Transverse colon (tissue), 4 donors: Measurements from ENCODE around the gene NQO2. TPM values are rescaled to one million over a fixed set of nuclear protein-coding genes. Genes with fewer than 3 reads are reported as not detected.
"Not testable (repeated sequence)": the region's sequence is repeated elsewhere in the genome, so short reads cannot be mapped to it uniquely, and the experiment has no call there.

Experiments
- DNase-seq: peaks from one replicate; pipeline ENCODE4 v3.0.0-alpha.2; 2019
- H3K27ac ChIP-seq, 4 donors: fragments of 200-600 bp; sonication (generic); 2 replicates each; pipeline ENCODE4 v1.5.1; 2016 to 2018; ENCODE audit warnings: inconsistent platforms in 4 of 4
- H3K27me3 ChIP-seq: fragments of 200-600 bp; sonication (generic); 2 replicates; pipeline ENCODE4 v1.5.1; 2017; ENCODE audit warnings: inconsistent platforms
- H3K36me3 ChIP-seq, 4 donors: fragments of 200-600 bp; sonication (generic); 2 replicates each; pipeline ENCODE4 v1.5.1; 2017 to 2019; ENCODE audit warnings: inconsistent platforms in 4 of 4
- H3K4me1 ChIP-seq, 4 donors: fragments of 200-600 bp; sonication (generic); 2 replicates each; pipeline ENCODE4 v1.5.1; 2017 to 2020; ENCODE audit warnings: inconsistent platforms in 4 of 4
- H3K4me3 ChIP-seq, 4 donors: fragments of 200-600 bp; sonication (generic); 1 replicate in 1 of 4; 2 replicates in 3 of 4; pipeline versions ENCODE4 v1.5.1 to v1.6.1; 2017 to 2019; ENCODE audit warnings: inconsistent platforms in 4 of 4
- H3K9me3 ChIP-seq, 2 donors: fragments of 200-600 bp; sonication (generic); 2 replicates each; pipeline ENCODE4 v1.5.1; 2017 to 2019; ENCODE audit warnings: inconsistent platforms in 2 of 2
- EP300 ChIP-seq: sonication (generic); formaldehyde crosslinking; IDR thresholded peaks from one replicate; pipeline ENCODE4 v1.6.1; 2017; ENCODE audit warnings: antibody characterized with exemption, low read depth
- POLR2A ChIP-seq: fragments of 450-650 bp; IDR thresholded peaks from one replicate; pipeline ENCODE4 v1.6.1; 2016; ENCODE audit warnings: antibody characterized with exemption, mild to moderate bottlenecking, moderate library complexity
- POLR2AphosphoS5 ChIP-seq, 3 donors: sonication (generic); formaldehyde crosslinking; IDR thresholded peaks; one replicate each; pipeline ENCODE4 v1.6.1; 2016; ENCODE audit warnings: antibody characterized with exemption in 3 of 3
- WGBS, 2 donors: methylation state at CpG; one replicate each; pipeline ENCODE4 v1.1.5; 2018; ENCODE audit warnings: low coverage in 1 of 2; 5-methylcytosine and 5-hydroxymethylcytosine counted together
- in situ Hi-C, 4 donors: fragments of 200-750 bp; cut with MboI; loops; one replicate each; pipeline versions ENCODE4 v1.15.0 to v1.15.1; 2017; ENCODE audit warnings: low sequenced_read_pairs in 3 of 4, low pct_ligation_motif_present in 1 of 4, low pct_unique_long_range_greater_than_20kb in 1 of 4
- intact Hi-C: fragments of 100-400 bp; cut with DNase I; formaldehyde crosslinking; loops from one replicate; pipeline ENCODE4 v1.15.1; 2023; ENCODE audit warnings: low total_unique reads
- total RNA-seq, 4 donors: library from RNA; depleted of rRNA; stranded (reverse); fragments of >200 nt; gene quantifications; one replicate each; pipeline ENCODE4 v1.1.0, GENCODE V29; 2016
- TF ChIP-seq, protein P1 (sequence below), 5 experiments: fragments of 200-600 bp in 3 of 5; fragments of 450-650 bp in 2 of 5; sonication (generic) in 3 of 5; IDR thresholded peaks; 1 replicate in 2 of 5; 2 replicates in 3 of 5; pipeline ENCODE4 v1.5.1; 2016 to 2017; ENCODE audit warnings: antibody characterized with exemption in 5 of 5, inconsistent platforms in 3 of 5, mild to moderate bottlenecking in 2 of 5, moderate library complexity in 1 of 5

Gene NQO2
- total RNA-seq, 4 donors from 2014 or later, result 1.00 to 9.7 (median 7.2) TPM

- Histone ChIP-seq H3K27ac (no peak overlapping the region), H3K36me3 (no peaks in the 10 kb centered on the region), H3K4me3 (no peak overlapping the region), H3K9me3 (no peaks in the 10 kb centered on the region), H3K27me3 (no peaks in the 10 kb centered on the region), H3K4me1 (no peaks in the 10 kb centered on the region)
- 68 to 100% methylated on average over 1 to 2 of the region's 2 CpGs for WGBS, 2 donors
- in situ Hi-C loops, result no loop called here
- no peak for TF ChIP-seq EP300
- no peak for TF ChIP-seq POLR2AphosphoS5 (IDR thresholded peaks at IDR 0.05)
- TF ChIP-seq POLR2A, result no peak
- TF ChIP-seq, protein P1, sequence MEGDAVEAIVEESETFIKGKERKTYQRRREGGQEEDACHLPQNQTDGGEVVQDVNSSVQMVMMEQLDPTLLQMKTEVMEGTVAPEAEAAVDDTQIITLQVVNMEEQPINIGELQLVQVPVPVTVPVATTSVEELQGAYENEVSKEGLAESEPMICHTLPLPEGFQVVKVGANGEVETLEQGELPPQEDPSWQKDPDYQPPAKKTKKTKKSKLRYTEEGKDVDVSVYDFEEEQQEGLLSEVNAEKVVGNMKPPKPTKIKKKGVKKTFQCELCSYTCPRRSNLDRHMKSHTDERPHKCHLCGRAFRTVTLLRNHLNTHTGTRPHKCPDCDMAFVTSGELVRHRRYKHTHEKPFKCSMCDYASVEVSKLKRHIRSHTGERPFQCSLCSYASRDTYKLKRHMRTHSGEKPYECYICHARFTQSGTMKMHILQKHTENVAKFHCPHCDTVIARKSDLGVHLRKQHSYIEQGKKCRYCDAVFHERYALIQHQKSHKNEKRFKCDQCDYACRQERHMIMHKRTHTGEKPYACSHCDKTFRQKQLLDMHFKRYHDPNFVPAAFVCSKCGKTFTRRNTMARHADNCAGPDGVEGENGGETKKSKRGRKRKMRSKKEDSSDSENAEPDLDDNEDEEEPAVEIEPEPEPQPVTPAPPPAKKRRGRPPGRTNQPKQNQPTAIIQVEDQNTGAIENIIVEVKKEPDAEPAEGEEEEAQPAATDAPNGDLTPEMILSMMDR (IDR thresholded peaks at IDR 0.05), result no peak
- DNase-seq, result no peak
- intact Hi-C loops, result no loop called here
Observed at GRCh38 chr6:3041606-3042005, 41.9 kb downstream of the NQO2 start.

- Histone ChIP-seq H3K9me3 (no peaks in the 10 kb centered on the region), H3K27ac (no peak overlapping the region), H3K27me3 (peaks cover 5% of the 10 kb centered on the region), H3K36me3 (no peaks in the 10 kb centered on the region), H3K4me3 (no peak overlapping the region), H3K4me1 (no peaks in the 10 kb centered on the region)
- TF ChIP-seq POLR2A, result no peak
- no peak for TF ChIP-seq POLR2AphosphoS5 (IDR thresholded peaks at IDR 0.05)
- no peak for TF ChIP-seq EP300
- TF ChIP-seq, protein P1 (IDR thresholded peaks at IDR 0.05), result no peak
- intact Hi-C loops, result no loop called here
- DNase-seq, result no peak
- in situ Hi-C loops, result no loop called here
- WGBS, 2 donors, result 50 to 67% methylated on average over 2 to 5 of the region's 5 CpGs
Observed at GRCh38 chr6:3045369-3045768, 45.7 kb downstream of the NQO2 start.

GRCh38 chr6:3045777-3046176 is 46.1 kb downstream of the NQO2 start:
- no peaks in the 10 kb centered on the region for H3K36me3 ChIP-seq
- TF ChIP-seq POLR2A (no peak), EP300 (no peak), POLR2AphosphoS5 (IDR thresholded peaks at IDR 0.05) (no peak)
- TF ChIP-seq, protein P1 (IDR thresholded peaks at IDR 0.05), result no peak
- DNase-seq, result no peak
- WGBS, 2 donors, result 52% methylated on average over 1 of the region's 1 CpG; no CpG with 5 or more reads in 1 of the 2 donors
- H3K27me3 ChIP-seq, result peaks cover 5% of the 10 kb centered on the region
- in situ Hi-C loops, result no loop called here
- H3K27ac ChIP-seq, result no peak overlapping the region
- intact Hi-C loops, result no loop called here
- no peaks in the 10 kb centered on the region for H3K9me3 ChIP-seq
- no peak overlapping the region for H3K4me3 ChIP-seq
- H3K4me1 ChIP-seq, result no peaks in the 10 kb centered on the region

GRCh38 chr6:3046295-3046694 is 46.6 kb downstream of the NQO2 start:
- in situ Hi-C loops (no loop called here), intact Hi-C loops (no loop called here)
- TF ChIP-seq POLR2A (no peak), POLR2AphosphoS5 (IDR thresholded peaks at IDR 0.05) (no peak), EP300 (no peak)
- TF ChIP-seq, protein P1 (IDR thresholded peaks at IDR 0.05), result no peak
- Histone ChIP-seq H3K27me3 (peaks cover 5% of the 10 kb centered on the region), H3K4me3 (no peak overlapping the region), H3K27ac (no peak overlapping the region), H3K36me3 (no peaks in the 10 kb centered on the region), H3K9me3 (no peaks in the 10 kb centered on the region), H3K4me1 (no peaks in the 10 kb centered on the region)
- WGBS, 2 donors, result 69 to 75% methylated on average over 2 to 3 of the region's 3 CpGs
- DNase-seq, result no peak

- H3K4me3 ChIP-seq, intact Hi-C loops, H3K9me3 ChIP-seq, H3K27ac ChIP-seq, in situ Hi-C loops, H3K27me3 ChIP-seq, H3K4me1 ChIP-seq, DNase-seq, H3K36me3 ChIP-seq: not testable (repeated sequence)
- 85 to 100% methylated on average over 1 to 4 of the region's 4 CpGs for WGBS, 2 donors
Observed at GRCh38 chr6:3048009-3048408, 48.3 kb downstream of the NQO2 start.
